Astrocyte (in vitro differentiated cells and primary cell): ENCODE measurements around the gene ADGRG6. TPM values are rescaled to one million over a fixed set of nuclear protein-coding genes. Genes with fewer than 3 reads are reported as not detected.

Source experiments
- DNase-seq: peaks from one replicate; pipeline ENCODE4 v3.0.0-alpha.2; 2010; ENCODE audit warnings: low read depth
- FAIRE-seq: peaks from 2 replicates; lab custom pipeline; 2011; peaks lifted over from hg19 to GRCh38; lab: Jason Lieb, UNC
- H2AFZ ChIP-seq: 2 replicates; pipeline ENCODE4 v1.6.0; 2012; ENCODE audit warnings: low read depth, low read length, inconsistent platforms
- H3K27ac ChIP-seq: 2 replicates; pipeline ENCODE4 v1.5.1; 2011; ENCODE audit warnings: low read depth, low read length, inconsistent platforms
- H3K27me3 ChIP-seq: 2 replicates; pipeline ENCODE4 v1.6.0; 2011; ENCODE audit warnings: low read length, inconsistent platforms; ENCODE audit not compliant: insufficient read depth
- H3K36me3 ChIP-seq: 2 replicates; pipeline ENCODE4 v1.5.1; 2011; ENCODE audit warnings: low read length, inconsistent platforms; ENCODE audit not compliant: insufficient read depth
- H3K4me1 ChIP-seq: 2 replicates; pipeline ENCODE4 v1.5.1; 2011; ENCODE audit warnings: low read length, inconsistent platforms; ENCODE audit not compliant: insufficient read depth
- H3K4me2 ChIP-seq: 2 replicates; pipeline ENCODE4 v1.6.0; 2012; ENCODE audit warnings: low read length, inconsistent platforms
- H3K4me3 ChIP-seq: 2 replicates; pipeline ENCODE4 v1.5.1; 2011; ENCODE audit warnings: low read depth, mild to moderate bottlenecking, low read length, inconsistent platforms; ENCODE audit not compliant: insufficient read depth
- H3K79me2 ChIP-seq: 2 replicates; pipeline ENCODE4 v1.6.0; 2012; ENCODE audit warnings: mild to moderate bottlenecking, low read length, inconsistent platforms; ENCODE audit not compliant: insufficient read depth
- H3K9ac ChIP-seq: 2 replicates; pipeline ENCODE4 v1.6.0; 2012; ENCODE audit warnings: mild to moderate bottlenecking, low read length, inconsistent platforms
- H3K9me3 ChIP-seq: 2 replicates; pipeline ENCODE4 v1.5.1; 2012; ENCODE audit warnings: low read depth, mild to moderate bottlenecking, low read length, inconsistent platforms; ENCODE audit not compliant: insufficient read depth
- H4K20me1 ChIP-seq: 2 replicates; pipeline ENCODE4 v1.6.0; 2012; ENCODE audit warnings: low read length, inconsistent platforms; ENCODE audit not compliant: insufficient read depth
- H3K27ac Mint-ChIP-seq: one replicate; pipeline ENCODE4 v1.8.0; 2021; ENCODE audit warnings: mild to moderate bottlenecking, mixed read lengths; ENCODE audit not compliant: unreplicated experiment
- H3K27me3 Mint-ChIP-seq: one replicate; pipeline ENCODE4 v1.8.0; 2021; ENCODE audit warnings: low read depth, mixed read lengths; ENCODE audit not compliant: unreplicated experiment
- H3K36me3 Mint-ChIP-seq: one replicate; pipeline ENCODE4 v1.8.0; 2021; ENCODE audit warnings: low read depth, mixed read lengths; ENCODE audit not compliant: unreplicated experiment
- H3K4me1 Mint-ChIP-seq: one replicate; pipeline ENCODE4 v1.8.0; 2021; ENCODE audit warnings: low read depth, mixed read lengths; ENCODE audit not compliant: unreplicated experiment
- H3K4me3 Mint-ChIP-seq: one replicate; pipeline ENCODE4 v1.8.0; 2021; ENCODE audit warnings: mild to moderate bottlenecking, moderate library complexity, mixed read lengths; ENCODE audit not compliant: unreplicated experiment
- H3K9me3 Mint-ChIP-seq: one replicate; pipeline ENCODE4 v1.8.0; 2021; ENCODE audit warnings: mild to moderate bottlenecking, mixed read lengths; ENCODE audit not compliant: unreplicated experiment
- CTCF ChIP-seq: IDR thresholded peaks from 2 replicates; pipeline ENCODE4 v1.5.1; 2011; ENCODE audit warnings: low read depth, mild to moderate bottlenecking, inconsistent platforms, low read length, moderate library complexity; ENCODE audit not compliant: insufficient read depth
- EZH2 ChIP-seq: IDR thresholded peaks from 2 replicates; pipeline ENCODE4 v1.6.1; 2012; ENCODE audit warnings: mild to moderate bottlenecking, low read length, inconsistent platforms; ENCODE audit not compliant: insufficient read depth
- total RNA-seq: library from RNA; stranded (reverse); gene quantifications from 2 replicates; pipeline ENCODE4 v1.2.1, GENCODE V29; 2021

ADGRG6 gene
- total RNA-seq, 1 donor from 2014 or later, result 98.2 TPM

- Histone ChIP-seq H3K27me3 (no peaks in the 10 kb centered on the region), H3K27ac (no peak overlapping the region), H3K4me2 (no peak overlapping the region), H4K20me1 (no peaks in the 10 kb centered on the region), H3K4me3 (no peak overlapping the region), H3K9me3 (no peaks in the 10 kb centered on the region), H3K9ac (no peak overlapping the region), H2AFZ (no peak overlapping the region), H3K36me3 (no peaks in the 10 kb centered on the region), H3K79me2 (no peaks in the 10 kb centered on the region), H3K4me1 (no peaks in the 10 kb centered on the region)
- Mint-ChIP-seq H3K4me3 (no peak overlapping the region), H3K27me3 (no peaks in the 10 kb centered on the region), H3K36me3 (no peaks in the 10 kb centered on the region), H3K27ac (no peak overlapping the region), H3K9me3 (peaks cover 7% of the 10 kb centered on the region), H3K4me1 (no peaks in the 10 kb centered on the region)
- TF ChIP-seq CTCF (no peak), EZH2 (no peak)
- DNase-seq, result peak; percentile 36
- no peak for FAIRE-seq
These were observed 46.0 kb upstream of the ADGRG6 start for GRCh38 chr6:142255785-142256184.

- Histone ChIP-seq H3K27ac (no peak overlapping the region), H3K4me3 (no peak overlapping the region), H3K4me2 (no peak overlapping the region), H3K27me3 (no peaks in the 10 kb centered on the region), H3K36me3 (no peaks in the 10 kb centered on the region), H2AFZ (peak overlapping the region; percentile 14), H3K79me2 (no peaks in the 10 kb centered on the region), H3K4me1 (no peaks in the 10 kb centered on the region), H3K9ac (no peak overlapping the region), H4K20me1 (no peaks in the 10 kb centered on the region), H3K9me3 (no peaks in the 10 kb centered on the region)
- FAIRE-seq (no peak), DNase-seq (no peak)
- Mint-ChIP-seq H3K36me3 (no peaks in the 10 kb centered on the region), H3K9me3 (peaks cover 2% of the 10 kb centered on the region), H3K4me3 (no peak overlapping the region), H3K4me1 (no peaks in the 10 kb centered on the region), H3K27me3 (no peaks in the 10 kb centered on the region), H3K27ac (no peak overlapping the region)
- TF ChIP-seq CTCF, result no peak
- TF ChIP-seq EZH2, result no peak
These were observed 43.5 kb upstream of the ADGRG6 start for GRCh38 chr6:142258305-142258704.

- FAIRE-seq, result no peak
- H3K27ac Mint-ChIP-seq, result no peak overlapping the region
These were observed 43.0 kb upstream of the ADGRG6 start for GRCh38 chr6:142258757-142259156.

More at GRCh38 chr6:142258757-142259156, 43.0 kb upstream of the ADGRG6 start:
- Histone ChIP-seq H3K9me3 (no peaks in the 10 kb centered on the region), H3K79me2 (no peaks in the 10 kb centered on the region), H4K20me1 (no peaks in the 10 kb centered on the region), H3K9ac (no peak overlapping the region), H3K4me1 (no peaks in the 10 kb centered on the region), H2AFZ (no peak overlapping the region), H3K4me2 (no peak overlapping the region), H3K4me3 (no peak overlapping the region), H3K27me3 (no peaks in the 10 kb centered on the region), H3K36me3 (no peaks in the 10 kb centered on the region), H3K27ac (no peak overlapping the region)
- DNase-seq, result no peak
- H3K4me3 Mint-ChIP-seq, result no peak overlapping the region
- no peak for TF ChIP-seq CTCF
- no peak for TF ChIP-seq EZH2
- no peaks in the 10 kb centered on the region for H3K4me1 Mint-ChIP-seq
- no peaks in the 10 kb centered on the region for H3K27me3 Mint-ChIP-seq
- peaks cover 2% of the 10 kb centered on the region for H3K9me3 Mint-ChIP-seq
- H3K36me3 Mint-ChIP-seq, result no peaks in the 10 kb centered on the region
